SU-DHL-6 (cell line): ENCODE measurements around the gene FAM156B.
"Not testable (repeated sequence)": the region's sequence is repeated elsewhere in the genome, so short reads cannot be mapped to it uniquely, and the experiment has no call there.

ENCODE experiments used
- H2AFZ ChIP-seq: fragments of 200-600 bp; sonication (generic); 2 replicates; pipeline ENCODE4 v1.6.1; 2014; ENCODE audit warnings: low read depth, mild to moderate bottlenecking, moderate library complexity, mixed read lengths, antibody characterized with exemption, low read length; ENCODE audit not compliant: severe bottlenecking
- H3F3A ChIP-seq: fragments of 200-600 bp; shearing (Covaris generic); 2 replicates; pipeline ENCODE4 v1.6.0; 2016; ENCODE audit warnings: antibody characterized with exemption, mild to moderate bottlenecking; ENCODE audit not compliant: insufficient read depth
- H3K27ac ChIP-seq: fragments of 200-600 bp; sonication (generic); 2 replicates; pipeline ENCODE4 v1.5.1; 2016; ENCODE audit warnings: low read depth, mild to moderate bottlenecking, low read length, moderate library complexity, mixed read lengths
- H3K27me3 ChIP-seq: fragments of 200-600 bp; sonication (generic), shearing (Covaris generic); 2 replicates; pipeline ENCODE4 v1.6.0; 2014; ENCODE audit warnings: mild to moderate bottlenecking, low read length
- H3K36me3 ChIP-seq: fragments of 200-600 bp; sonication (generic); 2 replicates; pipeline ENCODE4 v1.6.1; 2014; ENCODE audit warnings: mild to moderate bottlenecking, low read length, mixed read lengths
- H3K4me2 ChIP-seq: fragments of 300-600, 200-600 bp; shearing (Covaris generic), sonication (generic); 2 replicates; pipeline ENCODE4 v1.6.0; 2014; ENCODE audit warnings: low read length, low read depth, mild to moderate bottlenecking; ENCODE audit not compliant: poor library complexity, severe bottlenecking
- H3K4me3 ChIP-seq: fragments of 200-600 bp; sonication (generic); 2 replicates; pipeline ENCODE4 v1.5.1; 2014; ENCODE audit warnings: antibody characterized with exemption, low read length, mild to moderate bottlenecking, mixed read lengths; ENCODE audit not compliant: insufficient read depth, poor library complexity, severe bottlenecking
- H3K79me2 ChIP-seq: fragments of 200-600 bp; sonication (generic); 2 replicates; pipeline ENCODE4 v1.6.1; 2014; ENCODE audit warnings: mild to moderate bottlenecking, low read length, moderate library complexity; ENCODE audit not compliant: insufficient read depth
- H3K9ac ChIP-seq: fragments of 200-600 bp; sonication (generic); 2 replicates; pipeline ENCODE4 v1.7.0; 2014; ENCODE audit warnings: mild to moderate bottlenecking, low read length
- H3K9me2 ChIP-seq: fragments of 200-600 bp; sonication (generic); replicated peaks from 2 replicates; pipeline ENCODE4 v1.6.1; 2014; ENCODE audit warnings: low read length; ENCODE audit not compliant: insufficient read depth
- H3K9me3 ChIP-seq: fragments of 200-600 bp; sonication (generic); 2 replicates; pipeline ENCODE4 v1.6.1; 2014; ENCODE audit warnings: low read length, mixed read lengths; ENCODE audit not compliant: insufficient read depth
- H4K20me1 ChIP-seq: fragments of 200-600 bp; sonication (generic); 2 replicates; pipeline ENCODE4 v1.6.1; 2014; ENCODE audit warnings: low read depth, mild to moderate bottlenecking, antibody characterized with exemption, low read length, moderate library complexity, mixed read lengths
- EZH2phosphoT487 ChIP-seq: fragments of 200-600 bp; sonication (generic), shearing (Covaris generic); conservative IDR thresholded peaks from 2 replicates; pipeline ENCODE4 v1.6.1; 2018; ENCODE audit warnings: mild to moderate bottlenecking, antibody characterized with exemption, low read length, moderate library complexity, mixed read lengths
- TF ChIP-seq, protein P1 (sequence below): fragments of 200-600 bp; sonication (generic); IDR thresholded peaks from one replicate; pipeline ENCODE4 v1.5.1; 2017; ENCODE audit warnings: antibody characterized with exemption, mild to moderate bottlenecking, low read length, moderate library complexity; ENCODE audit not compliant: insufficient read depth, poor library complexity, severe bottlenecking

Gene FAM156B

DNA sequence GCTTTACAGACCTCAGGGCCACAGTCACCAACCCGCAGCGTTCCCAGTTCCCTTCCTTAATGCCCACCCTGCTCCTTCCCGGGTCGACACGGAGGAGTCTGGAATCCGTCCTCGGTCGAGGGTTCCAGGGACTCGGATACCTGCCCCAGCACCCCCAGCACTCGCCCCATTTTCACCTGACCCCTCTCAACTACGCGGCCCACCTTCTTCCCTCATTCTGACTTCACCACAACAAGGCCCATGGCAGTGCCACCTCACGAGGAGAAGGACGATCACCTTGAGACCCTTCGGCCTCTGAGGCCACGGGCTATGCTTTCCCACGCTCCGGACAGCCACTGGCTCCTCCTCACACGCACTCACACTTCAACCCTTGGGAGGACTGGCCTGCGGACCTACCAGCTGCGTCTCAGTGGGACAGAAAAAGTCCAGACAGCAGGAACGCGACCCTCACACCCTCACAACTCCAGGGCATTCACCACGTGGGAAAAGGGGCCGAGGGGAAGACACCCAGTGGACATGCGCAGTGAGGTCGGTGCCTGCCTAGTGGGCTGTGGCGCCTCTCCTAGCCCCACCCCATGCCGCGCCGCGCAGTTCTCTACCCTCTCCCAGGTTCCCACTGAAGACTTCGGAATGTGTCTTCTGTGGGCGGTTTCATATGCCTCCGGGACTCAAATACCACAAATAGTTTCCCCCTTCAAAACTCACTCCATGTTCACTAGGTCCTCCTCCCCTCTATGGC lies 29.4 kb upstream of the FAM156B start, which contains the start of gene XAGE3:
XAGE3 (minus strand) TSS at position 474 of the 739 bp plus-strand sequence. CDS start 950 bp downstream, outside the sequence.
- no peaks in the 10 kb centered on the region for H3K79me2 ChIP-seq
- H3K9ac ChIP-seq: no peak within 1 kb of the TSS
- H3K4me2 ChIP-seq: no peak within 1 kb of the TSS
- TF ChIP-seq, protein P1, sequence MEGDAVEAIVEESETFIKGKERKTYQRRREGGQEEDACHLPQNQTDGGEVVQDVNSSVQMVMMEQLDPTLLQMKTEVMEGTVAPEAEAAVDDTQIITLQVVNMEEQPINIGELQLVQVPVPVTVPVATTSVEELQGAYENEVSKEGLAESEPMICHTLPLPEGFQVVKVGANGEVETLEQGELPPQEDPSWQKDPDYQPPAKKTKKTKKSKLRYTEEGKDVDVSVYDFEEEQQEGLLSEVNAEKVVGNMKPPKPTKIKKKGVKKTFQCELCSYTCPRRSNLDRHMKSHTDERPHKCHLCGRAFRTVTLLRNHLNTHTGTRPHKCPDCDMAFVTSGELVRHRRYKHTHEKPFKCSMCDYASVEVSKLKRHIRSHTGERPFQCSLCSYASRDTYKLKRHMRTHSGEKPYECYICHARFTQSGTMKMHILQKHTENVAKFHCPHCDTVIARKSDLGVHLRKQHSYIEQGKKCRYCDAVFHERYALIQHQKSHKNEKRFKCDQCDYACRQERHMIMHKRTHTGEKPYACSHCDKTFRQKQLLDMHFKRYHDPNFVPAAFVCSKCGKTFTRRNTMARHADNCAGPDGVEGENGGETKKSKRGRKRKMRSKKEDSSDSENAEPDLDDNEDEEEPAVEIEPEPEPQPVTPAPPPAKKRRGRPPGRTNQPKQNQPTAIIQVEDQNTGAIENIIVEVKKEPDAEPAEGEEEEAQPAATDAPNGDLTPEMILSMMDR: no peak
- TF ChIP-seq EZH2phosphoT487: no peak
- H3K27me3 ChIP-seq: no peaks in the 10 kb centered on the region
- no peaks in the 10 kb centered on the region for H3K9me2 ChIP-seq
- H2AFZ ChIP-seq: no peak within 1 kb of the TSS
- no peaks in the 10 kb centered on the region for H3F3A ChIP-seq
- H3K4me3 ChIP-seq: no peak within 1 kb of the TSS
- no peaks in the 10 kb centered on the region for H4K20me1 ChIP-seq
- H3K9me3 ChIP-seq: no peaks in the 10 kb centered on the region
- H3K27ac ChIP-seq: no peak within 1 kb of the TSS
- no peaks in the 10 kb centered on the region for H3K36me3 ChIP-seq

DNA sequence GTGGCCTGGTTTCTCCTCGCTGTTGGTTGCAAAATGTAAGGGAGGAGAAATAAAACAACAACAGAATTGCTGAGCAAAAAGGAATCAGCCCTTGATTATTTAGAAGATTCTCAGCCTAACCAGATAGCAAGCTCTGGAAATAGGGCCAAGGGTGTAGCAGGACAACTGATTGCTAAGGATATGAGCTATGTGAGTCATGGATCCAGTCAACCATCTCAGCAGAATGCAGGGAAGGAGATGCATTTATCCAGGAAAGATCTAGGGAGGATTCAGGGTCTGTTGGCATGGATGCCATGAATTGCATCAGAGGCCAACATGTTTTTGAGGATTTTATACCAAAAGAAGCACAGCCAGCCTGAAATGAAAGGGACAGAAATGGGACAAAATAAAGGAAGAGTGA lies 27.1 kb upstream of the FAM156B start:
- H3F3A ChIP-seq: no peaks in the 10 kb centered on the region
- no peak overlapping the region for H3K9ac ChIP-seq
- no peaks in the 10 kb centered on the region for H3K9me2 ChIP-seq
- no peak overlapping the region for H3K27ac ChIP-seq
- no peaks in the 10 kb centered on the region for H3K27me3 ChIP-seq
- TF ChIP-seq, protein P1: no peak
- TF ChIP-seq EZH2phosphoT487: no peak
- no peak overlapping the region for H3K4me2 ChIP-seq
- no peaks in the 10 kb centered on the region for H3K9me3 ChIP-seq
- no peaks in the 10 kb centered on the region for H3K79me2 ChIP-seq
- H4K20me1 ChIP-seq: no peaks in the 10 kb centered on the region
- H3K36me3 ChIP-seq: no peaks in the 10 kb centered on the region
- no peak overlapping the region for H3K4me3 ChIP-seq
- H2AFZ ChIP-seq: no peak overlapping the region

DNA sequence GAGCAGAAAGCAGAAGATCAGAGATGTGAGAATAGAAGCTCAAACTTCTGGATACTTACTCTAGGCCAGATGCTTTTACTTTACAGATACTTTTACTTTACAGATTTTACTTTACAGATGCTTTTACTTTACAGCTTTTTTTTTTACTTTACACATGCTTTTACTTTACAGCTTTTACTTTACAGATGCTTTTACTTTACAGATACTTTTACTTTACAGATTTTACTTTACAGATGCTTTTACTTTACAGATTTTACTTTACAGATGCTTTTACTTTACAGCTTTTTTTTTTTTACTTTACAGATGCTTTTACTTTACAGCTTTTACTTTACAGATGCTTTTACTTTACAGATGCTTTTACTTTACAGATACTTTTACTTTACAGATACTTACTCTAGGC lies 23.3 kb upstream of the FAM156B start:
- H3K27me3 ChIP-seq: not testable (repeated sequence)

DNA sequence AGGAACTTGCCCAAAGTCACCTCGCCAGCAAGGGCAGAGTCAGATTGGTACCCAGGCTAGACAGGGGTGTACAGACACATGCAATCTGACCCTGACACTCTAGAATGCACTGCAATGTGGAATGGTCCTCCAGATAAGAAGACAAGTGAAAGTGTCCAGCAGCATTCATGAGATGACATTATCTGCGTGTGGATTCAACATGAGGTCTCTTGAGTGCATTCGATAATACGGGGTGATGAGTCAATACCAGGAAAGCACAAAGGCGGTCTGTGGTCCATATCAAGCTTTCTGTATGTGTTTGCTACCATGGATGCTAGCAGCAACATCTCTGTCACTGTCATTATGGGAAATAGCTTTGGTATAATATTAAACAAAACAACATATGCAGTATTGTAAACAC lies 22.5 kb upstream of the FAM156B start:
- Histone ChIP-seq H3K79me2 (no peaks in the 10 kb centered on the region), H3F3A (no peaks in the 10 kb centered on the region), H3K9me2 (no peaks in the 10 kb centered on the region), H2AFZ (no peak overlapping the region), H3K27me3 (no peaks in the 10 kb centered on the region), H3K4me3 (no peak overlapping the region), H3K27ac (no peak overlapping the region), H4K20me1 (no peaks in the 10 kb centered on the region), H3K36me3 (no peaks in the 10 kb centered on the region), H3K9ac (no peak overlapping the region), H3K9me3 (no peaks in the 10 kb centered on the region), H3K4me2 (no peak overlapping the region)
- TF ChIP-seq EZH2phosphoT487: no peak
- TF ChIP-seq, protein P1: no peak

More for the DNA sequence above, 23.3 kb upstream of the FAM156B start:
- not testable (repeated sequence) for H3K9me3 ChIP-seq, H3K4me2 ChIP-seq, H3F3A ChIP-seq, H3K27ac ChIP-seq, H4K20me1 ChIP-seq, H2AFZ ChIP-seq, H3K36me3 ChIP-seq, H3K9me2 ChIP-seq, H3K4me3 ChIP-seq, H3K9ac ChIP-seq, H3K79me2 ChIP-seq

DNA sequence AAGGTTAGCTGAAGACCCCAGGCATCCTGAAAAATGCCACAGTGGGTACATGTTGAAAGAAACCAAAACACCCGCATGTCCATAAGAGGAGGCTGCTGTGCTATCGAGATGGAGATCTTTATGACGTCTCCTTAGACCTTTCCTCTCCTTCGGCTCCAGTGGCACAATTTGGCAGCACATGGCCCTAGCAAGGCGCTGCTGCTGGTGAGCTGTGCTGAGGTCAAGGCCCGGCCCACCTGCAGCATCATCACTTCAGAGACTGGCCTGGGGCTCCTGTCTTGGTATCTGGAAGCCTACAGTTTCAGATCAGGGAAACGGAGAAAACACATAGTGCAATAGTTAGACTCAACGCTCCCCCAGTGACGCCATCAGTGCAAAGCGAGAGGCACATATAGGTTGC lies 21.7 kb upstream of the FAM156B start:
- H2AFZ ChIP-seq: not testable (repeated sequence)

DNA sequence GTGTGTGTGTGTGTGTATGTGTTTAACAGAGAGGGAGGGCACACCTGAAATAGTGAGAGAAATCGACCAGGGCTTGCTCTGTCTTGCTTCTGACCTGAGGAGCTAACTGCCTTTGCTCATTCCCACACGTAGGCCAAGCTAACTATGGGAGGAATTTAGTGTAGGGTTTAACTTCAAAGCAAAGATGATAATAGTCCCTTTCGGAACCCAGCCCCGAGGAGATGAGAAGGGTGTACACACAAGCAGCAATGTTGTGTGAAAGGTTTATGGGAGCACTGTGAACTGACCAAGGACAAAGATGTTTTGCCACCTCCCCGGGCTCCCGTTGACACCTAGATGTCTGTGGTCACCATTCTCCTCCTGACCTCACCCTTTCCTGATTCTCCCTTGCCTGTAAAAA lies 20.7 kb upstream of the FAM156B start:
- not testable (repeated sequence) for H3K4me3 ChIP-seq, H3K27me3 ChIP-seq, H3F3A ChIP-seq, H3K27ac ChIP-seq, H3K9me3 ChIP-seq, H2AFZ ChIP-seq, H3K9me2 ChIP-seq, H3K79me2 ChIP-seq, H3K4me2 ChIP-seq, H4K20me1 ChIP-seq, H3K9ac ChIP-seq, H3K36me3 ChIP-seq

More for the DNA sequence above, 21.7 kb upstream of the FAM156B start:
- not testable (repeated sequence) for H3K27ac ChIP-seq, H3K79me2 ChIP-seq, H3K4me2 ChIP-seq, H3K9me3 ChIP-seq, H3K4me3 ChIP-seq, H3K9ac ChIP-seq, H3F3A ChIP-seq, H4K20me1 ChIP-seq, H3K9me2 ChIP-seq, H3K27me3 ChIP-seq, H3K36me3 ChIP-seq
